HEK293 (cell line): ENCODE measurements around the gene NRN1L.

Experiments
- MYNN ChIP-seq: fragments of 450-650 bp; formaldehyde crosslinking; IDR thresholded peaks from 2 replicates; pipeline ENCODE4 v1.5.1; 2016; ENCODE audit warnings: missing biosample characterization, missing genetic modification characterization, borderline replicate concordance
- ZFP37 ChIP-seq: fragments of 450-650 bp; formaldehyde crosslinking; IDR thresholded peaks from 2 replicates; pipeline ENCODE4 v1.5.1; 2016; ENCODE audit warnings: missing biosample characterization, missing genetic modification characterization
- ZNF184 ChIP-seq: fragments of 450-650 bp; IDR thresholded peaks from 2 replicates; pipeline ENCODE4 v1.5.1; 2018; ENCODE audit warnings: missing biosample characterization, mild to moderate bottlenecking, missing genetic modification characterization
- TF ChIP-seq, protein P1 (sequence below): fragments of 450-650 bp; formaldehyde crosslinking; IDR thresholded peaks from 2 replicates; pipeline ENCODE4 v1.5.1; 2017; ENCODE audit warnings: missing biosample characterization, mild to moderate bottlenecking, missing genetic modification characterization, moderate library complexity
- TF ChIP-seq, protein P2 (sequence below): fragments of 450-650 bp; formaldehyde crosslinking; IDR thresholded peaks from 2 replicates; pipeline ENCODE4 v1.5.1; 2016; ENCODE audit warnings: missing biosample characterization, missing genetic modification characterization
- TF ChIP-seq, protein P3 (sequence below): fragments of 450-650 bp; formaldehyde crosslinking; IDR thresholded peaks from 2 replicates; pipeline ENCODE4 v1.5.1; 2017; ENCODE audit warnings: missing biosample characterization, missing genetic modification characterization

DNA sequence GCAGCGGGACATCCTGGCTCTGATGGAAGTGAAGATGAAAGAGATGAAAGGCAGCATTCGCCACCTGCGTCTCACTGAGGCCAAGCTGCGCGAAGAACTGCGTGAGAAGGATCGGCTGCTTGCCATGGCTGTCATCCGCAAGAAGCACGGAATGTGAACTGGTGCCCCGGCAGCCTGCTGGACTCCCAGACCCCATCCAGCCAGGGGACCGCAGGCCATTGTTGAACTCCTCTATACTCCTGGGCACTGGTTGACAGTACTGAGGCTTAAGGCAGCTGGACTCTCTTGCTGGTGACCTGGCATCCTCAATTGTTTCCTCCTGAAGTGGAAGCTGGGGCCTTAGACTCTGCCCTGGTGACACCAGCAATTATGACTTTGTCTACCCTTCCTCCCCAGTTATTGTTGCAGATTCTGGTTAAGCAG, 41.3 kb upstream of the NRN1L start:
- TF ChIP-seq, protein P1, sequence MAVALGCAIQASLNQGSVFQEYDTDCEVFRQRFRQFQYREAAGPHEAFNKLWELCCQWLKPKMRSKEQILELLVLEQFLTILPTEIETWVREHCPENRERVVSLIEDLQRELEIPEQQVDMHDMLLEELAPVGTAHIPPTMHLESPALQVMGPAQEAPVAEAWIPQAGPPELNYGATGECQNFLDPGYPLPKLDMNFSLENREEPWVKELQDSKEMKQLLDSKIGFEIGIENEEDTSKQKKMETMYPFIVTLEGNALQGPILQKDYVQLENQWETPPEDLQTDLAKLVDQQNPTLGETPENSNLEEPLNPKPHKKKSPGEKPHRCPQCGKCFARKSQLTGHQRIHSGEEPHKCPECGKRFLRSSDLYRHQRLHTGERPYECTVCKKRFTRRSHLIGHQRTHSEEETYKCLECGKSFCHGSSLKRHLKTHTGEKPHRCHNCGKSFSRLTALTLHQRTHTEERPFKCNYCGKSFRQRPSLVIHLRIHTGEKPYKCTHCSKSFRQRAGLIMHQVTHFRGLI (tag by site-specific recombination): no peak
- TF ChIP-seq MYNN (tag by site-specific recombination): no peak
- TF ChIP-seq, protein P2, sequence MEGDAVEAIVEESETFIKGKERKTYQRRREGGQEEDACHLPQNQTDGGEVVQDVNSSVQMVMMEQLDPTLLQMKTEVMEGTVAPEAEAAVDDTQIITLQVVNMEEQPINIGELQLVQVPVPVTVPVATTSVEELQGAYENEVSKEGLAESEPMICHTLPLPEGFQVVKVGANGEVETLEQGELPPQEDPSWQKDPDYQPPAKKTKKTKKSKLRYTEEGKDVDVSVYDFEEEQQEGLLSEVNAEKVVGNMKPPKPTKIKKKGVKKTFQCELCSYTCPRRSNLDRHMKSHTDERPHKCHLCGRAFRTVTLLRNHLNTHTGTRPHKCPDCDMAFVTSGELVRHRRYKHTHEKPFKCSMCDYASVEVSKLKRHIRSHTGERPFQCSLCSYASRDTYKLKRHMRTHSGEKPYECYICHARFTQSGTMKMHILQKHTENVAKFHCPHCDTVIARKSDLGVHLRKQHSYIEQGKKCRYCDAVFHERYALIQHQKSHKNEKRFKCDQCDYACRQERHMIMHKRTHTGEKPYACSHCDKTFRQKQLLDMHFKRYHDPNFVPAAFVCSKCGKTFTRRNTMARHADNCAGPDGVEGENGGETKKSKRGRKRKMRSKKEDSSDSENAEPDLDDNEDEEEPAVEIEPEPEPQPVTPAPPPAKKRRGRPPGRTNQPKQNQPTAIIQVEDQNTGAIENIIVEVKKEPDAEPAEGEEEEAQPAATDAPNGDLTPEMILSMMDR (tag by site-specific recombination): no peak
- no peak for TF ChIP-seq ZFP37 (tag by site-specific recombination)
- TF ChIP-seq, protein P3, sequence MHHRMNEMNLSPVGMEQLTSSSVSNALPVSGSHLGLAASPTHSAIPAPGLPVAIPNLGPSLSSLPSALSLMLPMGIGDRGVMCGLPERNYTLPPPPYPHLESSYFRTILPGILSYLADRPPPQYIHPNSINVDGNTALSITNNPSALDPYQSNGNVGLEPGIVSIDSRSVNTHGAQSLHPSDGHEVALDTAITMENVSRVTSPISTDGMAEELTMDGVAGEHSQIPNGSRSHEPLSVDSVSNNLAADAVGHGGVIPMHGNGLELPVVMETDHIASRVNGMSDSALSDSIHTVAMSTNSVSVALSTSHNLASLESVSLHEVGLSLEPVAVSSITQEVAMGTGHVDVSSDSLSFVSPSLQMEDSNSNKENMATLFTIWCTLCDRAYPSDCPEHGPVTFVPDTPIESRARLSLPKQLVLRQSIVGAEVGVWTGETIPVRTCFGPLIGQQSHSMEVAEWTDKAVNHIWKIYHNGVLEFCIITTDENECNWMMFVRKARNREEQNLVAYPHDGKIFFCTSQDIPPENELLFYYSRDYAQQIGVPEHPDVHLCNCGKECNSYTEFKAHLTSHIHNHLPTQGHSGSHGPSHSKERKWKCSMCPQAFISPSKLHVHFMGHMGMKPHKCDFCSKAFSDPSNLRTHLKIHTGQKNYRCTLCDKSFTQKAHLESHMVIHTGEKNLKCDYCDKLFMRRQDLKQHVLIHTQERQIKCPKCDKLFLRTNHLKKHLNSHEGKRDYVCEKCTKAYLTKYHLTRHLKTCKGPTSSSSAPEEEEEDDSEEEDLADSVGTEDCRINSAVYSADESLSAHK: no peak
- no peak for TF ChIP-seq ZNF184 (tag by site-specific recombination)
